Stimulated activated CD4-positive, alpha-beta T cell treated with anti-CD3 and anti-CD28 coated beads, Interleukin-15, amount 100 ng/mL, for 1 hour (primary cell): ENCODE data around the gene KCNK2.
"Not testable (repeated sequence)": the region's sequence is repeated elsewhere in the genome, so short reads cannot be mapped to it uniquely, and the experiment has no call there.

Source experiments
- DNase-seq, 2 donors: peaks; one replicate each; pipeline ENCODE4 v3.0.0-alpha.2; 2020; ENCODE audit warnings: low read depth in 1 of 2, low spot score in 1 of 2

Gene KCNK2

GRCh38 chr1:215151841-215152549 lies 69.5 kb downstream of the KCNK2 start:
- DNase-seq = no peak

- no peak for DNase-seq
Observed at GRCh38 chr1:215156232-215156631, 73.7 kb downstream of the KCNK2 start.

- no peak for DNase-seq
Observed at GRCh38 chr1:215160351-215160750, 77.8 kb downstream of the KCNK2 start.

- DNase-seq = not testable (repeated sequence)
Observed at GRCh38 chr1:215163144-215163543, 80.6 kb downstream of the KCNK2 start.

GRCh38 chr1:215166886-215167285 lies 84.3 kb downstream of the KCNK2 start:
- DNase-seq = no peak

GRCh38 chr1:215181518-215181917 lies 99.0 kb downstream of the KCNK2 start:
- no peak for DNase-seq

- DNase-seq = no peak
Observed at GRCh38 chr1:215185067-215185620, 102.6 kb downstream of the KCNK2 start.

GRCh38 chr1:215188302-215188950 lies 105.9 kb downstream of the KCNK2 start:
- no peak for DNase-seq

GRCh38 chr1:215192306-215192705 lies 109.8 kb downstream of the KCNK2 start:
- DNase-seq = no peak

- DNase-seq = no peak
Observed at GRCh38 chr1:215198021-215198420, 115.5 kb downstream of the KCNK2 start.

GRCh38 chr1:215200121-215200520 lies 117.6 kb downstream of the KCNK2 start:
- no peak for DNase-seq

GRCh38 chr1:215201283-215201682 lies 118.7 kb downstream of the KCNK2 start:
- no peak for DNase-seq

- no peak for DNase-seq
Observed at GRCh38 chr1:215202868-215203267, 120.3 kb downstream of the KCNK2 start.

- DNase-seq = no peak
Observed at GRCh38 chr1:215210167-215210566, 127.6 kb downstream of the KCNK2 start.

- no peak for DNase-seq
Observed at GRCh38 chr1:215215846-215216245, 133.3 kb downstream of the KCNK2 start.

- no peak for DNase-seq
Observed at GRCh38 chr1:215219372-215219771, 136.8 kb downstream of the KCNK2 start.

GRCh38 chr1:215220346-215220745 lies 137.8 kb downstream of the KCNK2 start:
- DNase-seq = no peak

- DNase-seq = no peak
Observed at GRCh38 chr1:215226757-215227156, 144.2 kb downstream of the KCNK2 start.

- no peak for DNase-seq
Observed at GRCh38 chr1:215228193-215228592, 145.7 kb downstream of the KCNK2 start.

- DNase-seq = no peak
Observed at GRCh38 chr1:215241451-215241850, 158.9 kb downstream of the KCNK2 start.

GRCh38 chr1:215243345-215244054 lies 161.0 kb downstream of the KCNK2 start:
- DNase-seq = no peak

GRCh38 chr1:215250913-215251312 lies 168.4 kb downstream of the KCNK2 start:
- no peak for DNase-seq
